ENCODE measurements around the gene RFPL2.
"Not testable (repeated sequence)": the region's sequence is repeated elsewhere in the genome, so short reads cannot be mapped to it uniquely, and the experiment has no call there.

RFPL2 gene

DNA sequence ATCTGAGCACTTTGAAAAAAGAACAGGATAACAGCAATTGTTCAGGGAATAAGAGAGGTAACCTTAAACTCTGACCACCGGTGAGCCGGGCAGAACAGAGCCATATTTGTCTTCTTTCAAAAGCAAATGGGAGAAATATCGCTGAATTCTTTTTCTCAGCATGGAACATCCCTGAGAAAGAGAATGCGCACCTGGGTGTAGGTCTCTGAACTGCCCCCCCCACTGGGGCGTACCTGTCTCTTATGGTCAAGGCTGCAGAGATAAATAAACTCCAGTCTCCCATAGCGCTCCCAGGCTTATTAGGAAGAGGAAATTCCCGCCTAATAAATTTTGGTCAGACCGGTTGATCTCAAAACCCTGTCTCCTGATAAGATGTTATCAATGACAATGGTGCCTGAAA, 57.7 kb downstream of the RFPL2 start:
- H3K9ac ChIP-seq (ENCODE audit: low read length in 5 of 5); H3K9me3 ChIP-seq (ENCODE audit: control insufficient read depth in 5 of 5, low read length in 5 of 5); H3K27me3 ChIP-seq (ENCODE audit: control insufficient read depth in 5 of 5, insufficient read depth in 4 of 5, low read length in 5 of 5); H3K27ac ChIP-seq (ENCODE audit: low read depth, low read length); H3K36me3 ChIP-seq (ENCODE audit: control insufficient read depth in 5 of 5, insufficient read depth in 5 of 5, low read length in 5 of 5); H3K4me1 ChIP-seq (ENCODE audit: control insufficient read depth in 5 of 5, insufficient read depth in 5 of 5, low read length in 5 of 5); H3K4me3 ChIP-seq (ENCODE audit: low read depth in 1 of 5, low read length in 5 of 5): not testable (repeated sequence)

DNA sequence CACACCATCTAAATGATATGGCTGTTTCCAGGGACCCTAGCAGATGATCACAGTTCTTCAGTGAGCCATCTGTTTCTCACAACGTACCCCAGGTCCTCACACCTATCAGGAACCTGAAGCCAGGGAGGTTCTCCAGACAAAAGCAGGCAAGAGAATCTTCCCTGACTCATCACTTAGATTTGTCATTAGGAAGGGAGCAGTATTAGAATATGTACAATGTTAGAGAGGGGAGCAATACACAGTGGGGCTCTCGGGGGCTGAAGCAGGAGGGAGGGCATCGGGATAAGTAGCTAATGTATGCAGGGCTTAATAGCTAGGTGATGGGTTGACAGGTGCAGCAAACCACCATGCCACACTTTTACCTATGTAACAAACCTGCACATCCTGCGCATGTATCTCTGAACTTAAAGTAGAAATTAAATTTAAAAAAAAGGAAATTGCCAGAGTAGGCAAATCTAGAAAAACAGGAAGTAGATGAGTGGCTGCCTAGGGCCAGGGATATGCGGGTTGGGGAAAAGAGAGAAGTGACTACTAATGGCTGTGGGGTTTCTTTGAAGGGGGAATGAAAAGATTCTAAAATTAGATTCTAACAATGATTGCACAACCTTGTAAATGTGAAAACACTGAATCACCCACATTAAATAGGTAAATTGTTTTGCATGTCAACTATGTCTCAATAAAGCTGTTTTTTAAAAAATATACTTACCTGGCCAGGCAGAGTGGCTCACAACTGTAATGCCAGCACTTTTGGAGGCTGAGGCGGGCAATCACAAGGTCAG, 60.2 kb downstream of the RFPL2 start:
- Histone ChIP-seq H3K27me3 (ENCODE audit: control insufficient read depth in 5 of 5, insufficient read depth in 4 of 5, low read length in 5 of 5) (no peaks in the 10 kb centered on the region), H3K4me3 (ENCODE audit: low read depth in 1 of 5, low read length in 5 of 5) (no peak overlapping the region), H3K27ac (ENCODE audit: low read depth, low read length) (no peak overlapping the region), H3K9me3 (ENCODE audit: control insufficient read depth in 5 of 5, low read length in 5 of 5) (no peaks in the 10 kb centered on the region), H3K36me3 (ENCODE audit: control insufficient read depth in 5 of 5, insufficient read depth in 5 of 5, low read length in 5 of 5) (no peaks in the 10 kb centered on the region), H3K9ac (ENCODE audit: low read length in 5 of 5) (no peak overlapping the region), H3K4me1 (ENCODE audit: control insufficient read depth in 5 of 5, insufficient read depth in 5 of 5, low read length in 5 of 5) (peaks cover 0 to 7% (median 3%) of the 10 kb centered on the region in 5 donors)

- Histone ChIP-seq H3K9me3 (ENCODE audit: control insufficient read depth in 5 of 5, low read length in 5 of 5) (no peaks in the 10 kb centered on the region), H3K9ac (ENCODE audit: low read length in 5 of 5) (no peak overlapping the region), H3K4me1 (ENCODE audit: control insufficient read depth in 5 of 5, insufficient read depth in 5 of 5, low read length in 5 of 5) (peaks cover 0 to 7% (median 4%) of the 10 kb centered on the region in 5 donors), H3K27me3 (ENCODE audit: control insufficient read depth in 5 of 5, insufficient read depth in 4 of 5, low read length in 5 of 5) (no peaks in the 10 kb centered on the region), H3K4me3 (ENCODE audit: low read depth in 1 of 5, low read length in 5 of 5) (no peak overlapping the region), H3K36me3 (ENCODE audit: control insufficient read depth in 5 of 5, insufficient read depth in 5 of 5, low read length in 5 of 5) (no peaks in the 10 kb centered on the region), H3K27ac (ENCODE audit: low read depth, low read length) (no peak overlapping the region)
Measured at GRCh38 chr22:32142600-32142999, 62.3 kb downstream of the RFPL2 start.

GRCh38 chr22:32140688-32141087, 64.2 kb downstream of the RFPL2 start:
- not testable (repeated sequence) for H3K9ac ChIP-seq (ENCODE audit: low read length in 5 of 5)
- peaks cover 0 to 13% (median 4%) of the 10 kb centered on the region in 5 donors for H3K4me1 ChIP-seq (ENCODE audit: control insufficient read depth in 5 of 5, insufficient read depth in 5 of 5, low read length in 5 of 5)

More at GRCh38 chr22:32140688-32141087, 64.2 kb downstream of the RFPL2 start:
- not testable (repeated sequence) for H3K27me3 ChIP-seq (ENCODE audit: control insufficient read depth in 5 of 5, insufficient read depth in 4 of 5, low read length in 5 of 5); H3K27ac ChIP-seq (ENCODE audit: low read depth, low read length); H3K9me3 ChIP-seq (ENCODE audit: control insufficient read depth in 5 of 5, low read length in 5 of 5); H3K36me3 ChIP-seq (ENCODE audit: control insufficient read depth in 5 of 5, insufficient read depth in 5 of 5, low read length in 5 of 5); H3K4me3 ChIP-seq (ENCODE audit: low read depth in 1 of 5, low read length in 5 of 5)
